Fibroblast of villous mesenchyme (primary cell): Measurements from ENCODE around the gene RABGGTB. TPM values are rescaled to one million over a fixed set of nuclear protein-coding genes. Genes with fewer than 3 reads are reported as not detected.
"Not testable (repeated sequence)": the region's sequence is repeated elsewhere in the genome, so short reads cannot be mapped to it uniquely, and the experiment has no call there.

Experiments
- DNase-seq: peaks from one replicate; pipeline ENCODE4 v3.0.0-alpha.2; 2010; ENCODE audit warnings: low read depth
- H3K4me3 ChIP-seq: 2 replicates; pipeline ENCODE4 v1.5.1; 2011; ENCODE audit warnings: low read depth, mild to moderate bottlenecking, low read length
- total RNA-seq: library from RNA; depleted of rRNA; stranded (reverse); fragments of >200 nt; gene quantifications from 2 replicates; pipeline ENCODE4 v1.2.3, GENCODE V29; 2012
- TF ChIP-seq, protein P1 (sequence below): IDR thresholded peaks from 2 replicates; pipeline ENCODE4 v1.5.1; 2012; ENCODE audit warnings: low read depth, mild to moderate bottlenecking, low read length; ENCODE audit not compliant: insufficient read depth

Gene RABGGTB
- total RNA-seq, 1 donor = 91.5 TPM

- H3K4me3 ChIP-seq = no peak within 1 kb of the TSS
- TF ChIP-seq, protein P1, sequence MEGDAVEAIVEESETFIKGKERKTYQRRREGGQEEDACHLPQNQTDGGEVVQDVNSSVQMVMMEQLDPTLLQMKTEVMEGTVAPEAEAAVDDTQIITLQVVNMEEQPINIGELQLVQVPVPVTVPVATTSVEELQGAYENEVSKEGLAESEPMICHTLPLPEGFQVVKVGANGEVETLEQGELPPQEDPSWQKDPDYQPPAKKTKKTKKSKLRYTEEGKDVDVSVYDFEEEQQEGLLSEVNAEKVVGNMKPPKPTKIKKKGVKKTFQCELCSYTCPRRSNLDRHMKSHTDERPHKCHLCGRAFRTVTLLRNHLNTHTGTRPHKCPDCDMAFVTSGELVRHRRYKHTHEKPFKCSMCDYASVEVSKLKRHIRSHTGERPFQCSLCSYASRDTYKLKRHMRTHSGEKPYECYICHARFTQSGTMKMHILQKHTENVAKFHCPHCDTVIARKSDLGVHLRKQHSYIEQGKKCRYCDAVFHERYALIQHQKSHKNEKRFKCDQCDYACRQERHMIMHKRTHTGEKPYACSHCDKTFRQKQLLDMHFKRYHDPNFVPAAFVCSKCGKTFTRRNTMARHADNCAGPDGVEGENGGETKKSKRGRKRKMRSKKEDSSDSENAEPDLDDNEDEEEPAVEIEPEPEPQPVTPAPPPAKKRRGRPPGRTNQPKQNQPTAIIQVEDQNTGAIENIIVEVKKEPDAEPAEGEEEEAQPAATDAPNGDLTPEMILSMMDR = no peak
- DNase-seq = no peak
These were observed 10.6 kb downstream of the RABGGTB start, which contains the start of gene MSH4 for GRCh38 chr1:75796376-75797272. TSS of gene MSH4 (plus strand) at chr1:75796882. CDS start at chr1:75796986, 104 bp downstream.

- TF ChIP-seq, protein P1 = no peak
- no peak overlapping the region for H3K4me3 ChIP-seq
- no peak for DNase-seq
These were observed 11.2 kb downstream of the RABGGTB start for GRCh38 chr1:75797273-75797588.

DNA sequence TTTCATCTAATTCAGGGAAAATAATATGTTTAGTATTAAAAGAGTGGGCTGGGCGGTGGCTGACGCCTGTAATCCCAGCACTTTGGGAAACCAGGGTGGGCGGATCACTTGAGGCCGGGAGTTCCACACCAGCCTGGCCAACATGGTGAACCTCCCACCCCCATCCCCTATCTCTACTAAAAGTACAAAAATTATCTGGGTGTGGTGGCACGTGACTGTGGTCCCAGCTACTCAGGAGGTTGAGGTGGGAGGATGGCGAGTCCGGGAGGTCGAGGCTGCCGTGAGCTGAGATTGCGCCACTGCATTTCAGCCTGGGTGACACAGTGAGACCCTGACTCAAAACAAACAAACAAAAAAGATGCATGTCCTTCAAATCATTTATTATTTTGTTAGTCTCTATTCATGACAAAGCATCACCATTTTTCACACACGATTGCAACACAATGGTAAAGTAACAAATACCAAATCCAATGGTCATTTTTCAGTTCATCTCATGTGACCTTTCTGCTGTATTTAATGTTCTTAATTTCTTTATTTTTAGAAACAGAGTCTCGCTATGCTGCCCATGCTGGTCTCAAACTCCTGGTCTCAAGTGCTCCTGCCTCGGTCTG, 11.7 kb downstream of the RABGGTB start:
- H3K4me3 ChIP-seq = no peak overlapping the region
- TF ChIP-seq, protein P1 = no peak
- DNase-seq = no peak

DNA sequence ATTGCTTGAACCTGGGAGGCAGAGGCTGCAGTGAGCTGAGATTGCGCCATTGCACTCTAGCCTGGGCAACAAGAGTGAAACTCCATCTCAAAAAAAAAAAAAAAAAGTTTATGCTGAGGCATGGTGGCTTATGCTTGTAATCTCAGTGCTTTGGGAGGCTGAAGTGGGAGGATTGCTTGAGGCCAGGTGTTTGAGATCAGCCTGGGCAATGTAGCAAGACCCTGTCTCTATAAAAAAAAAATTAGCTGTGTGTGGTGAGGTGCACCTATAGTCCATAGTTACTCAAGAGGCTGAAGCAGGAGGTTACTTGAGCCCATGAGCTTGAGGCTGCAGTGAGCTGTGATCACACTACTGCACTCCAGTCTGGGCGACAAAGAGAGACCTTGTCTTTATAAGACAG, 15.4 kb downstream of the RABGGTB start:
- H3K4me3 ChIP-seq, DNase-seq: not testable (repeated sequence)

DNA sequence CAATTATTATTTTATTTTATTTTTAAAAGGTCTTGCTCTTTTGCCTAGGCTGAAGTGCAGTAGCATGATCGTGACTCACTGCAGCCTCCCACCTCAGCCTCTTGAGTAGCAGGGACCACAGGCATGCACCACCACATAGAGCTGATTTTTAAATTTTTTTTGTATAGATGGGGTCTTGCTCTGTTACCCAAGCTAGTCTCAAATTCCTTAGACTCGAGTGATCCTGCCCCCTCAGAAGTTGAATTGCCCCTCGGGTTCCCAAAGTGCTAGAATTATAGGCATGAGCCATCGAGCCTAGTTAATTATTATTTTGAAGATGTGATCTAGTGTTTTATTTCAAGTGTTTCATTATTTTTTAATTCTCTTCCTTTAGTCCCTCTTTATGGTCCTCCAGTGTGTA, 22.9 kb downstream of the RABGGTB start:
- DNase-seq = no peak
- TF ChIP-seq, protein P1 = no peak
- H3K4me3 ChIP-seq = no peak overlapping the region

GRCh38 chr1:75810113-75810512, 24.1 kb downstream of the RABGGTB start:
- H3K4me3 ChIP-seq, DNase-seq: not testable (repeated sequence)

GRCh38 chr1:75811211-75811981, 25.3 kb downstream of the RABGGTB start:
- DNase-seq = no peak
- no peak overlapping the region for H3K4me3 ChIP-seq
- TF ChIP-seq, protein P1 = no peak
